Measurements from ENCODE around the gene ZNF273.

GRCh38 chr7:64863021-64863420, 40.1 kb upstream of the ZNF273 start:
- TF ChIP-seq CTCF (IDR thresholded peaks at IDR 0.05; ENCODE audit: poor library complexity, severe bottlenecking) (no peak), POLR2AphosphoS5 (IDR thresholded peaks at IDR 0.05) (no peak), EZH2 (IDR thresholded peaks at IDR 0.05; ENCODE audit: borderline replicate concordance, insufficient read depth, low read length, poor library complexity, severe bottlenecking) (no peak)
